Activated CD8-positive, alpha-beta T cell treated with anti-CD3 and anti-CD28 coated beads for 36 hours (primary cell): ENCODE results near the gene OPCML. TPM values are rescaled to one million over a fixed set of nuclear protein-coding genes. Genes with fewer than 3 reads are reported as not detected.

Source experiments
- ATAC-seq: fragments of 200-7000 bp; cut with Tn5 transposase; one replicate; pipeline ENCODE4 v1.10.0; 2021; ENCODE audit warnings: mild to moderate bottlenecking, moderate library complexity
- CTCF ChIA-PET: fragments of 350-600 bp; sonication (Branson Sonifier 250); formaldehyde crosslinking; loops from one replicate; lab custom pipeline; 2021; ENCODE audit warnings: antibody characterized with exemption; lab: Charles Lee
- POLR2A ChIA-PET: fragments of 350-600 bp; sonication (Branson Sonifier 250); formaldehyde crosslinking; loops from one replicate; lab custom pipeline; 2021; ENCODE audit warnings: antibody characterized with exemption; lab: Charles Lee
- DNase-seq: peaks from one replicate; pipeline ENCODE4 v3.0.0-alpha.2; 2020
- H3K27ac Mint-ChIP-seq: one replicate; pipeline ENCODE4 v1.8.0; 2021; ENCODE audit warnings: mild to moderate bottlenecking, mixed read lengths
- H3K27me3 Mint-ChIP-seq: one replicate; pipeline ENCODE4 v1.8.0; 2021; ENCODE audit warnings: mixed read lengths
- H3K36me3 Mint-ChIP-seq: one replicate; pipeline ENCODE4 v1.8.0; 2021; ENCODE audit warnings: low read depth, mixed read lengths
- H3K4me1 Mint-ChIP-seq: one replicate; pipeline ENCODE4 v1.8.0; 2021; ENCODE audit warnings: low read depth, mixed read lengths
- H3K4me3 Mint-ChIP-seq: one replicate; pipeline ENCODE4 v1.8.0; 2021; ENCODE audit warnings: mild to moderate bottlenecking, moderate library complexity, mixed read lengths
- H3K9me3 Mint-ChIP-seq: one replicate; pipeline ENCODE4 v1.8.0; 2021; ENCODE audit warnings: mixed read lengths
- intact Hi-C: fragments of 100-400 bp; cut with micrococcal nuclease; formaldehyde crosslinking; loops from one replicate; pipeline ENCODE4 v1.10.0; 2022
- total RNA-seq, 2 experiments: library from RNA; stranded (reverse); gene quantifications; one replicate each; pipeline ENCODE4 v1.2.3, GENCODE V29; 2021
- TF ChIP-seq, protein P1 (sequence below): fragments of 200-600 bp; IDR thresholded peaks from one replicate; pipeline ENCODE4 v1.8.0; 2022; ENCODE audit warnings: antibody characterized with exemption, mild to moderate bottlenecking

The OPCML gene
- total RNA-seq, 2 experiments from 2014 or later = not detected

DNA sequence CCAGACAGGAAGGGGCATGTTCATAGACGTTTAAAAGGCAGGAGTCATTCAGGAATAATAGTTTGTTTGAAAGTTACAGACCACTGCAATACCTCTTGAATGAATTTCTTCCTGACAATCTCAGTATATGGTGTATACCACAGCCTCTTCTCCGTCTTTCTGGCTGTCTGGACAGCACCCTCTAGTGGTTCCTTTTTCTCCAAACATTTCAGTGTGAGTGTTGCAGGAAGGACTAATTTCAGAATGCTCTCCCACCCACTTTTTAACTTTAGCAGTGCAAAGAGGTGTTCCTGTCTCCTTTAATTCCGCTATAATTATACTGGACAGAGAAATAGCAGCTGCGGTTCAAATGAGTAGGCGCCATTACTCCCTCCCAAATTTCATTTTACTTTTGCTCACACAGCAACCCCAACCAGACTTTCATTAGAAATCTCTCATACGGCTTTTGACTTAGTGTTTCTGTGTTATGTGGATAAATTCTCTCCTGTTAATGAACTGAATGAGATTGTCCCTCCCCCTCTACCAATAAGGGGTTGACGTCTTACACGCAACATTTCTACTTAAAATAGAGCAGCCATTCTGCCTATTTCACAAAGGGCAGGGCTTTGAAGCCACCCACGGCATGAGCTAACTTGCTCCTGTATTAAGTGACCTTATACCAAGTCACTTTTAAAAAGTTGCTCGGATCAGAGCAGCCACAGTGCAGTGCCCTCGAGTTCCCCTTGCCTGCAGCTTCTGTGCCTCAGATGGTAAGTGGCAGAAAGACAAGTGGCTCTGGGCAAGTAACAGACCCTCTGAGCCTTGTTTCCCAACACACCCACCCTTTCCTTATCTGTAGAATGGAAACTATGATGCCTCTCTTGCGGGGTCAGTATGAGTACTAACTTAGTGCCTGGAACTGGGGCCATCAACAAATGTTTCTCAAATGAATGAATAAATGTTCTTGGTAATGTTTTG, 368.6 kb downstream of the OPCML start:
- CTCF ChIA-PET = interaction anchor here (0.6 to 1.4 kb wide), 3 partner anchors 10 to 85 kb away, joined by 3 to 5 read pairs (median 3); no protein-coding TSS in a partner anchor
- peaks cover 2% of the 10 kb centered on the region for H3K27me3 Mint-ChIP-seq
- DNase-seq = no peak
- no peak overlapping the region for H3K27ac Mint-ChIP-seq
- H3K4me1 Mint-ChIP-seq = no peaks in the 10 kb centered on the region
- POLR2A ChIA-PET = no interaction called here
- H3K9me3 Mint-ChIP-seq = no peaks in the 10 kb centered on the region
- TF ChIP-seq, protein P1, sequence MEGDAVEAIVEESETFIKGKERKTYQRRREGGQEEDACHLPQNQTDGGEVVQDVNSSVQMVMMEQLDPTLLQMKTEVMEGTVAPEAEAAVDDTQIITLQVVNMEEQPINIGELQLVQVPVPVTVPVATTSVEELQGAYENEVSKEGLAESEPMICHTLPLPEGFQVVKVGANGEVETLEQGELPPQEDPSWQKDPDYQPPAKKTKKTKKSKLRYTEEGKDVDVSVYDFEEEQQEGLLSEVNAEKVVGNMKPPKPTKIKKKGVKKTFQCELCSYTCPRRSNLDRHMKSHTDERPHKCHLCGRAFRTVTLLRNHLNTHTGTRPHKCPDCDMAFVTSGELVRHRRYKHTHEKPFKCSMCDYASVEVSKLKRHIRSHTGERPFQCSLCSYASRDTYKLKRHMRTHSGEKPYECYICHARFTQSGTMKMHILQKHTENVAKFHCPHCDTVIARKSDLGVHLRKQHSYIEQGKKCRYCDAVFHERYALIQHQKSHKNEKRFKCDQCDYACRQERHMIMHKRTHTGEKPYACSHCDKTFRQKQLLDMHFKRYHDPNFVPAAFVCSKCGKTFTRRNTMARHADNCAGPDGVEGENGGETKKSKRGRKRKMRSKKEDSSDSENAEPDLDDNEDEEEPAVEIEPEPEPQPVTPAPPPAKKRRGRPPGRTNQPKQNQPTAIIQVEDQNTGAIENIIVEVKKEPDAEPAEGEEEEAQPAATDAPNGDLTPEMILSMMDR = peak; percentile 45
- no peak overlapping the region for H3K4me3 Mint-ChIP-seq
- ATAC-seq = no peak
- intact Hi-C loops = no loop called here
- no peaks in the 10 kb centered on the region for H3K36me3 Mint-ChIP-seq

- ChIA-PET CTCF (no interaction called here), POLR2A (no interaction called here)
- no peak overlapping the region for H3K27ac Mint-ChIP-seq
- no peaks in the 10 kb centered on the region for H3K4me1 Mint-ChIP-seq
- ATAC-seq = no peak
- H3K27me3 Mint-ChIP-seq = peaks cover 2% of the 10 kb centered on the region
- TF ChIP-seq, protein P1 = no peak
- H3K36me3 Mint-ChIP-seq = no peaks in the 10 kb centered on the region
- DNase-seq = no peak
- no peak overlapping the region for H3K4me3 Mint-ChIP-seq
- H3K9me3 Mint-ChIP-seq = no peaks in the 10 kb centered on the region
- intact Hi-C loops = no loop called here
These were observed 370.1 kb downstream of the OPCML start for GRCh38 chr11:133162227-133162626.

DNA sequence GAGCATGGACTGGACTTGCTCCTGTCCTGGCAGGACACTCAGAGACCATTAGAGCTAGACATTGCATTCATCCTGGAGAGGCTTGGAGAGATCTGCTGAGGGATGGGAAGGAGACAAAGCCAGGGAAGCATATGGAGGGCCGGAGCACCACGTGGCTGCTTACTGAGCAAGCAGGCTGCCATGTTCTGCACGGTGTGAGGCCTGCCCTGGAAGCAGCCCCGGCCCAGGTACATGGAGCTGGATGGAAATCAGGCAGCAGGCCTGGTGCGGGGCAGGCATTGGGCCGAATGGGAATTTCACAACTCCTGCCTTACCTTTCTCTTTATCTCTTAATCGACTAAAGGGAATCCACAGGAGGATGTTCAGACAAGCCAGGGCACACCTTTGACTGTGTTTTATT, 371.5 kb downstream of the OPCML start:
- TF ChIP-seq, protein P1 = no peak
- H3K27ac Mint-ChIP-seq = no peak overlapping the region
- H3K4me1 Mint-ChIP-seq = no peaks in the 10 kb centered on the region
- ChIA-PET CTCF (no interaction called here), POLR2A (no interaction called here)
- no peaks in the 10 kb centered on the region for H3K36me3 Mint-ChIP-seq
- H3K9me3 Mint-ChIP-seq = no peaks in the 10 kb centered on the region
- peaks cover 2% of the 10 kb centered on the region for H3K27me3 Mint-ChIP-seq
- intact Hi-C loops = no loop called here
- DNase-seq = no peak
- ATAC-seq = no peak
- no peak overlapping the region for H3K4me3 Mint-ChIP-seq

GRCh38 chr11:133156986-133157745, 375.1 kb downstream of the OPCML start:
- CTCF ChIA-PET = interaction anchor here (0.9 kb wide), 1 partner anchor 678 kb away, joined by 4 read pairs; no protein-coding TSS in a partner anchor
- Mint-ChIP-seq H3K4me1 (no peaks in the 10 kb centered on the region), H3K36me3 (no peaks in the 10 kb centered on the region), H3K27ac (no peak overlapping the region), H3K4me3 (no peak overlapping the region), H3K9me3 (no peaks in the 10 kb centered on the region), H3K27me3 (peaks cover 4% of the 10 kb centered on the region)
- TF ChIP-seq, protein P1 = no peak
- POLR2A ChIA-PET = no interaction called here
- intact Hi-C loops = no loop called here
- DNase-seq (no peak), ATAC-seq (no peak)
